Non-pigmented ciliary epithelial cell (primary cell): ENCODE results near the gene MX1.

ENCODE experiments used
- DNase-seq: peaks from one replicate; pipeline ENCODE4 v3.0.0-alpha.2; 2010; ENCODE audit warnings: low read depth

The MX1 gene

DNA sequence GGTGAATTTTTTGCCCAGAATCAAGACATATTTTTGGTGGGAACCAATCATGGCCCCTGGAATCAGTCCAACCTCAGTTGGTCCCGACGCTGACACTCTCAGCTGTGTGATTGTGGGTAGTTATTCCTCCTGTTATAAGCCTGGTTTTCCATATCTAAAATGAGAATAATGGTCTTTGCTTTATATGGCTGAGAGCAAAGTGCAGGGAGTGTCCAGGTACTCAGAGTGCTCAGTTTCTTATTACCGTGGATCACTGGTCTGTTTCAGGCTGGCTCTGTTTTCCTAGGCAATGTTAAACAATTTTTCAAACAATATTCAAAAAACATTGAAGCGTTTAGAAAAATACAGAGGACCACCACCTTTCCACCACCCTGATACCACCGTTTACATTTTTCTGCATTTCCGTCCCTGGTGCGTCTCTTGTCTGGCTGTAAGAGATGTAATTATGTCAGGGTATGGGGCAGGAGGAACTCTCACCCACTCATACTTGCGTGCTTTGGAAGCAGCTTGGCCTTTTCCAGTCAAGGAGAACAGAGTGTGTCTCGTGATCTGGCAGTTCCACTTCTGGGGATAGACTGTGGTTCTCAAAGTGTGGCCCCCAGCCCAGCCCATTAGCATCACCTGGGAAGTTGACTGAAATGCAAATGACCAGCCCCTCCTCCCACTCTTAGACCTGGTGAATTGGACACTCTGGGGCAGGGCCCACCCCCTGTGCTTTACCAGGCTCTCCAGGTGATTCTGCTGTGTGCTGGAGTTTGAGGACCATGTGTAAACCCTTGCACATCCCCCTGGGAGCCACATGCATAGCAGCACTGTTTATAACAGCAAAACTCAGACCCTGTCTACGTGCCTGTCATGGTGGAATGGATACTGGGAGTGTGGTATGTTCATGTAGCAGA, 6.8 kb downstream of the MX1 start:
- no peak for DNase-seq

GRCh38 chr21:41433566-41433965, 7.5 kb downstream of the MX1 start:
- no peak for DNase-seq

GRCh38 chr21:41435706-41436105, 9.7 kb downstream of the MX1 start:
- no peak for DNase-seq

GRCh38 chr21:41437729-41438128, 11.7 kb downstream of the MX1 start:
- no peak for DNase-seq

GRCh38 chr21:41438425-41439113, 12.5 kb downstream of the MX1 start:
- no peak for DNase-seq

DNA sequence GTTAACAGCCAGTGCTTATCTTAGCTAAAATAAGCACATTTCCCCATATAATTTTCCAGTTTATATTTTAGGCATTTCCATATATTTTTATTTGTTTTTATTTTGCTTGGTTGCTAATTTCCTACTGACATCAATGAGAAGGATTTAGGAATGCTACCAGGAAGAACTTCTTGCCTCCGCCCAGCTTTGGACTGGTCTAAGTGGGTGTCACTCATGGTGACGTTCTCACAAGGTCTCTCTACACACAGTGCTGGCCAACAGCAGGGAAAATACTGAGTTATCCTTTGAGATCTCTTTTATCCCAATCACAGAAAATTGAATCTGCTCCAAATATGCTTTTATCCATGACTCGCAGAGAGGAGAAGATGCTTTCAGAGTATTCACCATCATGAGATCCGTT, 13.2 kb downstream of the MX1 start:
- no peak for DNase-seq

DNA sequence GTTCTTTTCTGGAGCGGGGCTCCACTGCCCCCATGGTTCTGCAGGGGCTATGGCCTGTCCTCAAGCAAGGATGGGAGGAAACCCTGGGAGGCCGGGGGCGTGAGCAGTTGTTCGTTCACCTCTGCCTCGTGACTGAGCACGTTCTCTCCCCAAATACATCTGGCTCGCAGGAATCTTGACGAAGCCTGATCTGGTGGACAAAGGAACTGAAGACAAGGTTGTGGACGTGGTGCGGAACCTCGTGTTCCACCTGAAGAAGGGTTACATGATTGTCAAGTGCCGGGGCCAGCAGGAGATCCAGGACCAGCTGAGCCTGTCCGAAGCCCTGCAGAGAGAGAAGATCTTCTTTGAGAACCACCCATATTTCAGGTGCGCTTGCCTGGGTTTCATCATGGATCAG, 15.5 kb downstream of the MX1 start:
- DNase-seq: no peak

DNA sequence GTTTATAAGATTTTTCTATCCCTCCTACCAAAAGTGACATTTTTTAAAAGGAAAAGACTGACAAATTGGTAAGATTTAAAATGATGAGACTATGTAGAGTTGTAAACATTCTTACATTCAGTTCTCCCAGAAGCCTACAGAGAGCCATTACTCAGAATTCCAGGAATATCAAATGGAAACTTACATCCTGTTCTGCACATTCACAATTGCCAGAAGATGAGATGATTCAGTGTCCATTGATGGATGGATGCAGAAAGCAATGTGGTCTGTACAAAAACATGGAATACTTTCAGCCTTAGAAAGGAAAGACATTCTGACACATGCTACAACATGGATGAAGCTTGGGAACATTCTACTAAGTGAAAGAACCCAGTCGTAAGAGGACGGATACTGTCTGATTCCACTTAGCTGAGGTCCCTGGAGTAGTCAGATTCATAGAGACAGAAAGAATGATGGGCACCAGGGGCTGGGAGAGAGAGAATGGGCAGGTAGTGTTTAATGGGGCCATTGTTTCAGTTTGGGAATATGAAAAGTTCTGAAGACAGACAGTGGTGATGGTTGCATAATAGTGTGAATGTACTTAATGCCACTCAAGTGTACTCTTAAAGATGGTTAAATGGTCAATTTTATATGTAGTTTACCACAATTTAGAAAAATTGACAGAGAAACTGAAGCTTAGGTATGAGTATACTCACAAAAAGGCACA, 16.6 kb downstream of the MX1 start:
- DNase-seq: no peak

- DNase-seq: no peak
Measured at GRCh38 chr21:41443562-41443961, 17.5 kb downstream of the MX1 start.

DNA sequence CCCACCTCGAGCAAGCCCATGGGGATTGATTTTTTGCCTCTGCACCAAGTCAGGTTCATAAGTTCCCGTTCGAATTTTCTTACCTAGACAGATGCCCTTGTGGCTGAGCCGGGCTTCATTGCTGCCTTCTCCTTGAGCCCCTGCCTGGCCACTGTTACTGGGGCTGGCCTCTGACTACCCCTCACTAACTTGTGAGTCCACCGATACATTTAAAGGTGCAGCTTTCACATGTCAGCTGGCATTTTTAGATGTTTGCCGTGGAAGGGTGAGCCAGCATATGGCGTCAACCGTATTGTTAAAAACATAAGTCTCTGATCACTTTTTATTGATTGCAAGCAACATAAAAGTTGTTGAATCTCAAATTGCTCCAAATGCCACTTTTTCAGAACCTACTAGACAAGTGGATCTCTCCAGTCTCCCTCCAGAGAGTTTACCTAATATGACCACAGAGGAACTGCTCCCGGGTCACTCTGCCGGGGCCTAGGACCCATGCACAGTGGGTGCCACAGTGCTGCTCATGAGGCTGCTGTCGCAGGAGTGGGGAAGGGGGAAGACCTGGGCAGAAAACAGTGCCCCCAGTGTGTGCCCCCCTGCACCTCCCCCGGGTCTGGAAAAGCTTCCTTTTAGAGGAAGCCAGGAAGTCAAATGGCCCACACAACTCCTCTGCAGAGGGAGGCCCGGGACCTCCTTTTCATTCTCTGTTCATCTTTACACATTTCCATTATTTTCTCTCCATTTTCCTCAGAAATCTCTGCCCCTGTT, 18.8 kb downstream of the MX1 start:
- no peak for DNase-seq

DNA sequence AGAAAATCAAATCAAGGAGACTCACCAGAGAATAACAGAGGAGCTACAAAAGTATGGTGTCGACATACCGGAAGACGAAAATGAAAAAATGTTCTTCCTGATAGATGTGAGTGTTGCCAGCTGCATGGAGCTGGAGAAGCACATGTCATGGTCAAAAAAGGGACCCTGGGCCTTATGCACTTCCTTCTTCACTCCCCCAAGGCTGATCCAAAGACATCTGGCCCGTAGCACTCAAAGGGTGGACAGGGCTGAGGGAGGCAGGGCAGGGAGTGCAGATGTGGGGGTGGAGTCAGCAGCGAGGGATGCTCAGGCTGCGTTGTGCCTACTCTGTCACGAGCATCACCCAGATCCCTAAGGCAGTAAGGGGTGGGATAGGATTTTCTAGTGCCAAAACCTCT, 19.4 kb downstream of the MX1 start:
- no peak for DNase-seq

DNA sequence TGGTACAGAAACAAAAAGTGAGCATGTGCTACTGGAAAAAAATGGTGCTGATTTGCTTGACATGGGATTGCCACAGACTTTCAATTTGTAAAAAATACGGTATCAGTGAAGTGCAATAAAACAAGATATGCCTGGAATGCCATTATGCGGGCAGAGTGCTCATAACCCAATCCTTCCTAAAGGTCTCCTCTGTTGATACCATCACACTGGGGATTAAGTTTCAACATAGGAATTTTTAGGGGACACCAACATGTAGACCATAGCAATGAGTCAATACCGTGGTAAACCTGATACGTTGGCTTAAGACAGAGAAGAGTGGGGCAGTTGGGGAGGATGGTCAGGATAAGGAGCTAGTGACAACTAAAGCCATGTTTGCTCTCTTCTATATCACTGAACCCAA, 20.5 kb downstream of the MX1 start:
- no peak for DNase-seq

DNA sequence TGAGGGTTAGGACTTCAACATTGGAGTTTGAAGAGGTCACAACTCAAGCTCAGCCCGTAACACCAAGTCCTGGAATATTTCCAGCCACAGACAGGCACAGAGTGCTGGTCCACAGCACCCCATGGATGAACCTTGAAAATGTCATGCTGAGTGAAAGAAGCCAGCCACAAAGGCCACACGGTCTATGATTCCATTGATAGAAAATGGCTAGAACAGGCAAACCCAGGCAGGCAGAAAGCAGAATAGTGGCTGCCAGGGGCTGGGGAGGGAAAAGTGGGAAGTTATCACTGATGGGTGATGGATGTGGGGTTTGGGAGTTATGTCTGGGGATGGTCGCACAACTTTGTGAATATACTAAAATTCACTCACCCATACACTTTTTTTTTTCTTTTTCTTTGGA, 21.3 kb downstream of the MX1 start:
- no peak for DNase-seq

GRCh38 chr21:41449613-41450012, 23.6 kb downstream of the MX1 start:
- DNase-seq: no peak

DNA sequence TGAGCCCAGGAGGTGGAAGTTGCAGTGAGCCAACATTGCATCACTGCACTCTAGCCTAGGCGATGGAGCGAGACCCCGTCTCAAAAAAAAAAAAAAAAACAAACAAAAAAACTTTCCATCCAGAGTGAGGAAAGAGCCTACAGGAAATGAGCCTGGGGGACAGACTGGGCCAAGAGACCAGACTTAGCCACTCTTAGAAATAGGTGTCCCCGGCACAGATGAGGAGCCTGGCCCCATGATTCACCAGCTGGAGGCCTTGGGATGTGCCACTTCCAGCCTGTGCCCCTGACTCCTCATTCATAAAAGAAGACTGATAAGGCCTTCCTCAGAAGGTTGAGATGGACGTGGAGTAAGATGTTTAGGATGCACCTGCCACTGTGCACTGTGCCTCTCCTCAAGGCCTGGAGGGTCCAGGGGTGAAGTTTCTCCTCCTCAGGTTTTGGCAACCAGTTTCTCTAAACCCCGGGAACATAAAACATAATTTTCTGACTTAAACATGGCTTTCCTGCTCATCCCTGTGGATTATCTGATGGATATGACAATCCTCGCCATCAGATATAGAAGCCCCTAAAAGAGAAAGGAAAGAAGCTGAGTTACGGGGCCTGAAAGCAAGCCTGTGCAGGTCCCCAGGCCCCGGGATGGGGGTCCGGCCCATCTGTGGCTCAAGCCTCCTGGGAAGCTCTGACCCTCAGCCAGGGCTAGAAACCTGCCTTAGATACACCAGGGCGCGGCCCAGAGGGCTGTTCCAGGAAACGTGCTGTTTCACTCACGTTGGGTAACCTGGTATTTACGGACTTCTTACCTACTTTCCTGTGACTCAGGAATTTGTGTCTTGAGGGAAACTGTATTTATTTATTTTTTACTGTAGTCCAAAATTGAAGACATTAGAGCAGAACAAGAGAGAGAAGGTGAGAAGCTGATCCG, 26.0 kb downstream of the MX1 start:
- DNase-seq: no peak

- no peak for DNase-seq
Measured at GRCh38 chr21:41453198-41453597, 27.2 kb downstream of the MX1 start.

GRCh38 chr21:41453761-41454160, 27.7 kb downstream of the MX1 start:
- no peak for DNase-seq

- no peak for DNase-seq
Measured at GRCh38 chr21:41458121-41458520, 32.1 kb downstream of the MX1 start.

- no peak for DNase-seq
Measured at GRCh38 chr21:41458559-41458958, 32.5 kb downstream of the MX1 start.

DNA sequence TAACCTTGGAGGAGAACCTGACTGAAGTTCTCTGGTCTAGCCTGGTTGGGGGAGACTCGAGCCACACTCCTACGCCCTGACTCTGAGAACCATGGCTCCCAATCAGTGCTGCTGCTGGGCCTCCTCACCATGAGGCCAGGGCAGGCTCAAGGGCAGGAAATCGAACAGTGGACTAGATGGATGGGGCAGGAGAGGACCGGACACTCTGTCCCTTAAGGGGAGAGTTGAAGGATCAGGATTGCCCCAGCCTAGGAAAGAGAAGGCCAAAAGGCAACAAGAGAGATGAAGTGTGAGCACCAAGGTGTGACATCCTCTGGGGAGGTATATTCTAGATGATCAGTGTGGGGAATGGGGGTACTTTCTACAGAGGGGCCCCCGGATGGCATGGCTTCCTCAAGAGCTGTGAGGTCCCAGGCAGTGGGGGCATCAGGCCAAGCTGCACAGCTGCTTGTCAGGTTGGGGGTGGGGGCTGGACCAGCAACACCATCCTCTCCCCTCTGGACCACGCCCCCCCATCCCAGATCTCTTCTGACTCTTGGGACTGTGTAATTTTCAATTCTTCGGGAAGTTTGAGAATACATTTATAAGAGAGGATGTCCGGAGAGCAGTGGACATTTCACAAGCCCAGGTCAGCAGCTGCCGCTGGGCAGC, 34.0 kb downstream of the MX1 start:
- no peak for DNase-seq
